Loucy (cell line): ENCODE results near the gene ARHGAP25.

ENCODE experiments used
- EZH2phosphoT487 ChIP-seq: fragments of 200-600 bp; IDR thresholded peaks from 2 replicates; pipeline ENCODE4 v1.6.1; 2018; ENCODE audit warnings: antibody characterized with exemption, mild to moderate bottlenecking, moderate library complexity, borderline replicate concordance
- TF ChIP-seq, protein P1 (sequence below): fragments of 200-600 bp; sonication (generic); conservative IDR thresholded peaks from 2 replicates; pipeline ENCODE4 v1.5.1; 2014; ENCODE audit warnings: mild to moderate bottlenecking, antibody characterized with exemption, low read length

DNA sequence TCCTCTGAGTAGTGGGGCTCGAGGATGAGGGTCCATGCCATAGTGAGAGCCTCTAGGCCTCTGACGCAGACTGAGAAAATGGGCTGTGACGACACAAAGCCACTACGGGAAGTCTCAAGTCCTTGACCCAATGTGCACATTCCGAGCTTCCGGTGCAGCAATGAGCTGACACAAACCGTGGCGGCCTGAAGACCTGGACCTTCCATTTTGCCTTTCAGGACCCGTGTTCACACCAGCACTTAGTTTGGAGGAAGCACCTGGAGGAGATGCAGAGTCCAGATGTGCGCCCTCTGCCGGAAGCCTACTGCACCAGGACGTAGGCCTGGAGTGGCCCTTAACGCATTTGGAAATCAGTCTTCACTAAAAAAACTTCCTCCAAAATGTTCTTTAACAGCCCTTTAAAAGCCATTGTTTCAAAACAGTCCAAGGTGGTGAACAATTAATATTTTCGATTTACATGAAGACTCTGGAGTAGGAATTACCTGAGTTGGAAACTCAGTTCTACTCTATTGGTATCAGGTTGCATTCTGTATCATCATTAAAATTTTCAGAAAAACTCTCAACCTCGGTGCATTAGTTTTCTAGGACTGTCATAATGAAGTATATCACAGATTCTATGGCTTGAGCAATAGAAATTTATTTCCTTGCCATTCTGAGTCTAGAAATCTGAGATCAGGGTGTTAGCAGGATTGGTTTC lies 102.7 kb downstream of the ARHGAP25 start:
- TF ChIP-seq, protein P1, sequence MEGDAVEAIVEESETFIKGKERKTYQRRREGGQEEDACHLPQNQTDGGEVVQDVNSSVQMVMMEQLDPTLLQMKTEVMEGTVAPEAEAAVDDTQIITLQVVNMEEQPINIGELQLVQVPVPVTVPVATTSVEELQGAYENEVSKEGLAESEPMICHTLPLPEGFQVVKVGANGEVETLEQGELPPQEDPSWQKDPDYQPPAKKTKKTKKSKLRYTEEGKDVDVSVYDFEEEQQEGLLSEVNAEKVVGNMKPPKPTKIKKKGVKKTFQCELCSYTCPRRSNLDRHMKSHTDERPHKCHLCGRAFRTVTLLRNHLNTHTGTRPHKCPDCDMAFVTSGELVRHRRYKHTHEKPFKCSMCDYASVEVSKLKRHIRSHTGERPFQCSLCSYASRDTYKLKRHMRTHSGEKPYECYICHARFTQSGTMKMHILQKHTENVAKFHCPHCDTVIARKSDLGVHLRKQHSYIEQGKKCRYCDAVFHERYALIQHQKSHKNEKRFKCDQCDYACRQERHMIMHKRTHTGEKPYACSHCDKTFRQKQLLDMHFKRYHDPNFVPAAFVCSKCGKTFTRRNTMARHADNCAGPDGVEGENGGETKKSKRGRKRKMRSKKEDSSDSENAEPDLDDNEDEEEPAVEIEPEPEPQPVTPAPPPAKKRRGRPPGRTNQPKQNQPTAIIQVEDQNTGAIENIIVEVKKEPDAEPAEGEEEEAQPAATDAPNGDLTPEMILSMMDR: peak; percentile 54
- no peak for TF ChIP-seq EZH2phosphoT487
